ENCODE results near the gene MPC1.
"Not testable (repeated sequence)": the region's sequence is repeated elsewhere in the genome, so short reads cannot be mapped to it uniquely, and the experiment has no call there.

MPC1 gene

GRCh38 chr6:166379103-166379586, 3.6 kb downstream of the MPC1 start:
- DNase-seq: no peak

GRCh38 chr6:166377721-166378120, 5.0 kb downstream of the MPC1 start:
- no peak for DNase-seq

GRCh38 chr6:166375013-166375412, 7.7 kb downstream of the MPC1 start:
- DNase-seq: no peak

GRCh38 chr6:166370489-166370888, 12.3 kb downstream of the MPC1 start:
- DNase-seq: no peak

GRCh38 chr6:166369782-166370181, 13.0 kb downstream of the MPC1 start:
- DNase-seq: no peak

GRCh38 chr6:166366921-166367320, 15.8 kb downstream of the MPC1 start:
- no peak for DNase-seq

- DNase-seq: no peak
These were observed 16.9 kb downstream of the MPC1 start for GRCh38 chr6:166365806-166366205.

- DNase-seq: peak; percentile 27
These were observed 17.5 kb downstream of the MPC1 start for GRCh38 chr6:166365221-166365620.

- DNase-seq: no peak
These were observed 18.3 kb downstream of the MPC1 start for GRCh38 chr6:166364456-166364855.

- not testable (repeated sequence) for DNase-seq
These were observed 20.3 kb downstream of the MPC1 start for GRCh38 chr6:166362427-166362826.

- DNase-seq: no peak
These were observed 21.7 kb downstream of the MPC1 start for GRCh38 chr6:166361077-166361429.

- DNase-seq: peak; percentile 17
These were observed 22.3 kb downstream of the MPC1 start for GRCh38 chr6:166360243-166361076.

GRCh38 chr6:166355552-166355951, 27.2 kb downstream of the MPC1 start:
- no peak for DNase-seq

GRCh38 chr6:166354965-166355364, 27.8 kb downstream of the MPC1 start:
- DNase-seq: no peak

GRCh38 chr6:166354143-166354542, 28.6 kb downstream of the MPC1 start:
- DNase-seq: no peak

- no peak for DNase-seq
These were observed 29.2 kb downstream of the MPC1 start for GRCh38 chr6:166353507-166353906.

GRCh38 chr6:166352923-166353322, 29.8 kb downstream of the MPC1 start:
- no peak for DNase-seq

GRCh38 chr6:166351715-166352285, 30.9 kb downstream of the MPC1 start:
- DNase-seq: peak; percentile 72

GRCh38 chr6:166348305-166348949, 34.3 kb downstream of the MPC1 start:
- no peak for DNase-seq

GRCh38 chr6:166346965-166347364, 35.8 kb downstream of the MPC1 start:
- no peak for DNase-seq

GRCh38 chr6:166346449-166346848, 36.3 kb downstream of the MPC1 start:
- no peak for DNase-seq

- not testable (repeated sequence) for DNase-seq
These were observed 37.1 kb downstream of the MPC1 start for GRCh38 chr6:166345672-166346071.

GRCh38 chr6:166344921-166345320, 37.8 kb downstream of the MPC1 start:
- DNase-seq: not testable (repeated sequence)

- no peak for DNase-seq
These were observed 38.5 kb downstream of the MPC1 start for GRCh38 chr6:166344240-166344639.

All from HCEC 1CT (cell line).